Uterus (tissue), 4 donors: ENCODE data around the gene SAMD4B. TPM values are rescaled to one million over a fixed set of nuclear protein-coding genes. Genes with fewer than 3 reads are reported as not detected.
"Not testable (repeated sequence)": the region's sequence is repeated elsewhere in the genome, so short reads cannot be mapped to it uniquely, and the experiment has no call there.

ENCODE experiments used
- DNase-seq, 2 donors: peaks; one replicate each; pipeline ENCODE4 v3.0.0-alpha.2; 2019 to 2020
- H3K27ac ChIP-seq, 2 donors: fragments of 200-600 bp; sonication (generic); 1 replicate in 1 of 2; 2 replicates in 1 of 2; pipeline ENCODE4 v1.5.1; 2016 to 2018
- H3K27me3 ChIP-seq, 2 donors: fragments of 200-600 bp; sonication (generic); one replicate each; pipeline ENCODE4 v1.5.1; 2018 to 2019; ENCODE audit warnings: control low read depth in 1 of 2
- H3K36me3 ChIP-seq, 2 donors: fragments of 200-600 bp; sonication (generic); one replicate each; pipeline ENCODE4 v1.5.1; 2019; ENCODE audit warnings: control low read depth in 1 of 2
- H3K4me1 ChIP-seq, 2 donors: fragments of 200-600 bp; sonication (generic); one replicate each; pipeline ENCODE4 v1.5.1; 2018 to 2019; ENCODE audit warnings: control low read depth in 1 of 2
- H3K4me3 ChIP-seq, 2 donors: fragments of 200-600 bp; sonication (generic); 1 replicate in 1 of 2; 2 replicates in 1 of 2; pipeline ENCODE4 v1.5.1; 2018 to 2019; ENCODE audit warnings: mild to moderate bottlenecking in 1 of 2
- H3K9me3 ChIP-seq, 2 donors: fragments of 200-600 bp; sonication (generic); one replicate each; pipeline ENCODE4 v1.5.1; 2019; ENCODE audit warnings: control low read depth in 1 of 2
- POLR2A ChIP-seq, 2 donors: fragments of 450-650 bp; IDR thresholded peaks; one replicate each; pipeline ENCODE4 v1.6.1; 2016; ENCODE audit warnings: antibody characterized with exemption in 2 of 2, mild to moderate bottlenecking in 1 of 2, moderate library complexity in 1 of 2
- intact Hi-C: fragments of 100-400 bp; cut with DNase I; formaldehyde crosslinking; loops from one replicate; pipeline ENCODE4 v1.15.1; 2023; ENCODE audit warnings: low total_unique reads
- total RNA-seq, 4 donors: library from RNA; depleted of rRNA in 3 of 4; stranded (reverse); fragments of >200 nt in 3 of 4; gene quantifications; one replicate each; pipeline versions ENCODE4 v1.1.0 to v1.2.4, GENCODE V29; 2014 to 2023
- TF ChIP-seq, protein P1 (sequence below), 4 experiments: fragments of 200-600 bp in 2 of 4; fragments of 450-650 bp in 2 of 4; sonication (generic) in 2 of 4; IDR thresholded peaks; one replicate each; pipeline ENCODE4 v1.5.1; 2016 to 2019; ENCODE audit warnings: antibody characterized with exemption in 4 of 4, mild to moderate bottlenecking in 2 of 4, moderate library complexity in 1 of 4
- donor health status: DM: yes; HTN: yes; CAD: no.

The SAMD4B gene
- total RNA-seq, 4 donors from 2014 or later, result 11.3 to 128 (median 58.6) TPM

DNA sequence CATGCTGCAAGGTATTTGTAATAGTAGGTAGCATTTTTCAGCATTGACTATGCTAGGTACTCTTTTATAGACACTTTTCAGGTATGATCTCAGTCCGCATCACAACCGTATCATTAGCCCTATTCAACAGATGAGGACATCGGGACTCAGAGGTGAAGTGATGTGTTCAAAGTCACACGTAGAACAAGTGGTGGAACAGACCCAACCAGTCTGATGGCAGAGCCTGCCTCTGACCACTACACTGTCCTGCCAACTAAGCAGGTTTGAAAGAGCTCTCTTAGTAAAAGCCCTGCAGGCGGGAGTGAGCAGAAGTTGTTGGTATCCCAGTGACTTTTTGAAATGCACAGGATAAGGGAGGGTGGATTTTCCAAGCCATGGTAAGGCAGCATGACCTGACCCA is 28.5 kb downstream of the SAMD4B start:
- Histone ChIP-seq H3K4me3 (no peak overlapping the region), H3K27ac (peak overlapping the region in 1 of 2 donors; percentile 96), H3K36me3 (no peaks in the 10 kb centered on the region), H3K9me3 (no peaks in the 10 kb centered on the region), H3K4me1 (peaks cover 3 to 17% of the 10 kb centered on the region in 2 donors), H3K27me3 (no peaks in the 10 kb centered on the region)
- no peak for DNase-seq
- intact Hi-C loops, result no loop called here
- TF ChIP-seq, protein P1, sequence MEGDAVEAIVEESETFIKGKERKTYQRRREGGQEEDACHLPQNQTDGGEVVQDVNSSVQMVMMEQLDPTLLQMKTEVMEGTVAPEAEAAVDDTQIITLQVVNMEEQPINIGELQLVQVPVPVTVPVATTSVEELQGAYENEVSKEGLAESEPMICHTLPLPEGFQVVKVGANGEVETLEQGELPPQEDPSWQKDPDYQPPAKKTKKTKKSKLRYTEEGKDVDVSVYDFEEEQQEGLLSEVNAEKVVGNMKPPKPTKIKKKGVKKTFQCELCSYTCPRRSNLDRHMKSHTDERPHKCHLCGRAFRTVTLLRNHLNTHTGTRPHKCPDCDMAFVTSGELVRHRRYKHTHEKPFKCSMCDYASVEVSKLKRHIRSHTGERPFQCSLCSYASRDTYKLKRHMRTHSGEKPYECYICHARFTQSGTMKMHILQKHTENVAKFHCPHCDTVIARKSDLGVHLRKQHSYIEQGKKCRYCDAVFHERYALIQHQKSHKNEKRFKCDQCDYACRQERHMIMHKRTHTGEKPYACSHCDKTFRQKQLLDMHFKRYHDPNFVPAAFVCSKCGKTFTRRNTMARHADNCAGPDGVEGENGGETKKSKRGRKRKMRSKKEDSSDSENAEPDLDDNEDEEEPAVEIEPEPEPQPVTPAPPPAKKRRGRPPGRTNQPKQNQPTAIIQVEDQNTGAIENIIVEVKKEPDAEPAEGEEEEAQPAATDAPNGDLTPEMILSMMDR (IDR thresholded peaks at IDR 0.05), result no peak
- TF ChIP-seq POLR2A (IDR thresholded peaks at IDR 0.05), result no peak

DNA sequence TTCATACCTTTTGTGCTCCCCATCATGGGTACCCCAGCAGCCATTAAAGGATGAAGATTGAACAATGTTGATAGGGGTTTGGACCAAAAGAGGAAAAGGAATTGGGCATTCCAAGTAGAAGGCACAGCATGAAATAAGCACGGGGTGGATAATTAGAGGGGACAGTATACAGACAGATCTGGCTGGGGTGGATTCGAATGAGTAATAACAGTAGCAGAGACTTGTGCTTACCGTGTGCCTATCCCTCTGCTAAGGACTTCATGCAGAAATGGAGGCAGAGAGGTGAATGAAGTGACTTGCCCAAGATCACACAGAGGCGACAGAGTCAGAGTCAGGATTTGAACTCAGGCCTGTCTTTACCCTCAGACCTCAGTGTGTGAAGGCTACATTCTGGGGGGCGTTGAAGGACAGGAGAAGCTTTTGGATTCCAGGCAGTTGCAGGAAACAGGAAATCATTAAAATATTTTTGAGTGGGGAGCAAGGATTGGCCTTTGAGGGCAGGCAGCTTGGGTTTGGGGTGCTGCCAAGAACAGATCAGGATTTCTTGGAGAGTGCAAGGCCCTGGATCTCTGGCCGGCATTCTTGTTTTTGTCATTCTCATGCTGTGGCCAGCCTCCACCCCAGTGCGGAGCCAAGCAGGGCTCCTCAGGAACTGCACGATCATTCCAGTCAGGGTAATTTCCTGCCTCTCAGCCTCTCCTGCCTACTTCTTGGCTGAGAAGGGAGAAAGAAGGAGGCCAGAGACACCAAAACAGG is 30.0 kb downstream of the SAMD4B start:
- Histone ChIP-seq H3K4me1 (peaks cover 3 to 17% of the 10 kb centered on the region in 2 donors), H3K36me3 (no peaks in the 10 kb centered on the region), H3K27ac (peak overlapping the region; percentile 90 to 96), H3K4me3 (no peak overlapping the region), H3K27me3 (no peaks in the 10 kb centered on the region), H3K9me3 (no peaks in the 10 kb centered on the region)
- intact Hi-C loops, result no loop called here
- DNase-seq, result peak; percentile 84 to 87
- TF ChIP-seq, protein P1 (IDR thresholded peaks at IDR 0.05), result no peak
- TF ChIP-seq POLR2A (IDR thresholded peaks at IDR 0.05), result no peak

DNA sequence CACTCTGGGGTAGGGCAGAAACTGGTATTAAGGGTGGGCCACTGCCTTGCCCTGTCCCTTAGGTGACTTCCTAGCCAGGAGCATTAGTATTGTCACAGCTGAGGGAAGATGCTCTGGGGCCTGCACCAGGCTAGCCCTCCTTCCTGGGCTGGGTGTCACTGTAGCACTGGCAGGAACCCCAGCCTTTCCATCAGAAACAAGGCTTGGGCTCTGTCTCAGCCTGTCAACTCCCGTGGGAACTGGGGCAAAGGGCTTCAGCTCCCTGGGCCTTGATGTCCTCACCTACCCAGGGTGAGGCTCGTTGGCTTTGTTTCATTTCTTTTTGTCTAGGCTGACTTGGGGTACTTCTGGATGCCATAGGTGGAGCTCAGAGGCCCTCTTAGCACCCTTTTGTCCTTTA is 30.7 kb downstream of the SAMD4B start:
- no peak for TF ChIP-seq POLR2A (IDR thresholded peaks at IDR 0.05)
- intact Hi-C loops, result no loop called here
- Histone ChIP-seq H3K27me3 (no peaks in the 10 kb centered on the region), H3K9me3 (no peaks in the 10 kb centered on the region), H3K36me3 (no peaks in the 10 kb centered on the region), H3K4me1 (peaks cover 3 to 17% of the 10 kb centered on the region in 2 donors), H3K27ac (peak overlapping the region; percentile 90 to 96), H3K4me3 (no peak overlapping the region)
- DNase-seq, result no peak

DNA sequence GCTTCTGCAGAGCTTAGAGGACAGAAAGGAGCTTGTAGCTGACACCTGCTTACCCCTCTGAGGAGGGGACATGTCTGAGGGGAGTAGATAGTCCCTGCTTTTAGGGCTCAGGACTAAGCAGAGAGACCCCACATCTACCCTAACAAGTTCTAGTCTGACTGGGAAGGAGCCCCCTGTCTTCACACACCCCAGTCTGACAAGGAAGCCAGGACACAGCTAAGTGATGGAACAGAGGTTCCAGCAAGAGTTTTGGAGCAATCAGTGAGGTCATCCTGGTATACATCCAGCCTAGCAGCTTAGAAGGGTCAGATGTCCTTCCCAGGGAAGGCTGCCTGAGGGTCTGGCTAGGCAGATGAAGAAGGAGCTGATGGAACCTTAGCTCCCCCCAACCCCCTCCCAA is 33.7 kb downstream of the SAMD4B start:
- no peak for DNase-seq
- Histone ChIP-seq H3K27me3 (no peaks in the 10 kb centered on the region), H3K36me3 (no peaks in the 10 kb centered on the region), H3K4me3 (no peak overlapping the region), H3K9me3 (no peaks in the 10 kb centered on the region), H3K27ac (no peak overlapping the region), H3K4me1 (peaks cover 3 to 17% of the 10 kb centered on the region in 2 donors)
- intact Hi-C loops, result no loop called here
- no peak for TF ChIP-seq POLR2A (IDR thresholded peaks at IDR 0.05)
- TF ChIP-seq, protein P1 (IDR thresholded peaks at IDR 0.05), result no peak

DNA sequence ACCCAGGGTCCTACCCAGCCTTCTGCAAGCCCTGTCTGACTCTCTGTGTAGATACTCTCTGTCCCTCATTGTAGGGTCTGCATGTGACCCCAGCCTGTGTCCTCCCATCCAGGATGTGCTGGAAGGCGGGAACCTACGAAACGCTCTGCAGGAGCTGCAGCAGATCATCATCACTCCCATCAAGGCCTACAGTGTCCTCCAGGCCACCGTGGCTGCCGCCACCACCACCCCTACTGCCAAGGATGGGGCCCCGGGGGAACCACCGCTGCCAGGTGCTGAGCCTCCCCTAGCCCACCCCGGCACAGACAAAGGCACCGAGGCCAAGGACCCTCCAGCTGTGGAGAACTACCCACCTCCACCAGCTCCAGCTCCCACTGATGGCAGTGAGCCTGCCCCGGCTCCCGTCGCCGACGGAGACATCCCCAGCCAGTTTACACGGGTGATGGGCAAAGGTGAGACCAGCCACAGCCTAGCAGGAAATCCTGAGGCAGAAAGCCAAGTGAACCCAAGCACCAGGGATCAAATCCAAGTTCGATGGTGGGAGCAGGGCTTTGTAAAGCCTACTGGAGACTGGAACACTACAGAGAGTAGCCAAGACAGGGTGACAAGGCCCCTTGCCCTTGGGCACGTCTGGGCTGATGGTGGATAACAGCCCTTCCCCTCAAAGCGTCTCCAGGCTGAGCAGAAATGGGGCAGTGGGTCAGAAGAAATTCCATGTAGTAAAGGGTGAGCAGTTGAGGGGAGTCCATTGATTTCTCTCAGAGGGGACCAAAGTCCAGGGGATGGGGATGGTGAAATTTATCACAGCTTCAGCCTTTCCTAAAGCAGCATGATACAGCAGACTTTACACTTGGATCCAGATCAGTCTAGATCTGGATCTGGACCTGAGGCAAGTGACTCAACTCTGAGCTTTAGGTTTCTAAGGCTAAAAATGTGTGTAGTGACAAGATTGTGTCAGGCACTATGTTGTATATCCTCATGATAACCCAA is 35.4 kb downstream of the SAMD4B start:
- H3K27ac ChIP-seq, result no peak overlapping the region
- intact Hi-C loops, result no loop called here

DNA sequence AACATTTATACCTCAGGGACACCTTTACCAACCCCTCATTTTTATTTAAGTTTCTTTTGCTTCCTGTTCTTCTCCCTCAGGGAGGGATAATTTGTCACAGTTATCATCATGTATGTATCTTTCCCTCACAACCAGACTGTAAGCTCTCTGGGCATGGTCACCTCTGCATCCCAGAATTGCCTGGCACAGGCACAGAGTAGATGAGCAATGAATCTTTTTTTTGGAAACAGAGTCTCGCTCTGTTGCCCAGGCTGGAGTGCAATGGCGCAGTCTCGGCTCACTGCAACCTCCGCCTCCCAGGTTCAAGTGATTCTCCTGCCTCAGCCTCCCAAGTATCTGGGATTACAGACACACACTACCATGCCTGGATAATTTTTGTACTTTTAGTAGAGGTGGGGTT is 37.1 kb downstream of the SAMD4B start:
- H3K4me3 ChIP-seq, H3K4me1 ChIP-seq, H3K9me3 ChIP-seq, DNase-seq, H3K27me3 ChIP-seq, H3K27ac ChIP-seq, intact Hi-C loops, H3K36me3 ChIP-seq: not testable (repeated sequence)

More for the DNA sequence above, 35.4 kb downstream of the SAMD4B start:
- H3K4me3 ChIP-seq, result no peak overlapping the region
- H3K9me3 ChIP-seq, result no peaks in the 10 kb centered on the region
- DNase-seq, result no peak
- H3K4me1 ChIP-seq, result peaks cover 2 to 10% of the 10 kb centered on the region in 2 donors
- no peak for TF ChIP-seq POLR2A (IDR thresholded peaks at IDR 0.05)
- TF ChIP-seq, protein P1 (IDR thresholded peaks at IDR 0.05), result no peak
- H3K36me3 ChIP-seq, result no peaks in the 10 kb centered on the region
- no peaks in the 10 kb centered on the region for H3K27me3 ChIP-seq
